HG02763 (cell line): ENCODE measurements around the gene ATP8A2.
"Not testable (repeated sequence)": the region's sequence is repeated elsewhere in the genome, so short reads cannot be mapped to it uniquely, and the experiment has no call there.

Source experiments
- ATAC-seq: cut with Tn5 transposase; IDR thresholded peaks from one replicate; pipeline ENCODE4 v1.9.1; 2021; ENCODE audit warnings: mild to moderate bottlenecking, moderate library complexity; ENCODE audit not compliant: unreplicated experiment

The ATP8A2 gene

DNA sequence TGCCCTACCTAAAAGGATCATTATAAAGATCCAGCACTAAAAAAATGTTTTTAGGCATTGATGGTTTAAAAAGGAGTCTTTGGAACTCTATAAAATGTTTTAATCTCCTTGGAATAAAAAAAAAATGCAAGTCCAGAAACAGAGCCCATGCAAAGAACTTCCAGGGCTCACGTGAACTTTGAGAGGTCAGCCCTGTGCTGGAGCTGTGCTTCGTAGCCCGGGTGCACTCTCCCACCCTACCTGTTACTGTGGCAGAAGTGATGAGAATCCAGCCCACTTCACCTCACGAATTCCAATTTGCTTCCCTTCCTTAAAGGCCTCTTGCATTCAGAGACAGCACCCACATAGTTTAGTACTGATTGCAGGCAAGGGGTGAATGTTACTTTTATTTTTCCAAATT lies 412.3 kb downstream of the ATP8A2 start:
- no peak for ATAC-seq

DNA sequence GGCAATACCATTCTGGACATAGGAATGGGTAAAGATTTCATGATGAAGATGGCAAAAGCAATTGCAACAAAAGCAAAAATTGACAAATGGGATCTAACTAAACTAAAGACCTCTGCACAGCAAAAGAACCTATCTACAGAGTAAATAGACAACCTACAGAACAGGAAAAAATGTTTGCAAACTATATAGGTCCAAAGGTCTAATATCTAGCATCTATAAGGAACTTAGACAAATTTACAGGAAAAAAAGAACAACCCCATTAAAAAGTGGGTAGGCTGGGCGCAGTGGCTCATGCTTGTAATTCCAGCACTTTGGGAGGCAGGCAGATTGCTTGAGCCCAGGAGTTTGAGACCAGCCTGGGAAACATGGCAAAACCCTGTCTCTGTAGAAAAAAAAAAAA lies 418.4 kb downstream of the ATP8A2 start:
- ATAC-seq = not testable (repeated sequence)

- ATAC-seq = no peak
Observed at GRCh38 chr13:25795277-25795676, 423.5 kb downstream of the ATP8A2 start.

GRCh38 chr13:25796474-25796873 lies 424.7 kb downstream of the ATP8A2 start:
- no peak for ATAC-seq

- ATAC-seq = no peak
Observed at GRCh38 chr13:25798998-25799397, 427.2 kb downstream of the ATP8A2 start.

- ATAC-seq = no peak
Observed at GRCh38 chr13:25800523-25800922, 428.7 kb downstream of the ATP8A2 start.

GRCh38 chr13:25802579-25802978 lies 430.8 kb downstream of the ATP8A2 start:
- no peak for ATAC-seq

- no peak for ATAC-seq
Observed at GRCh38 chr13:25803641-25804040, 431.9 kb downstream of the ATP8A2 start.

DNA sequence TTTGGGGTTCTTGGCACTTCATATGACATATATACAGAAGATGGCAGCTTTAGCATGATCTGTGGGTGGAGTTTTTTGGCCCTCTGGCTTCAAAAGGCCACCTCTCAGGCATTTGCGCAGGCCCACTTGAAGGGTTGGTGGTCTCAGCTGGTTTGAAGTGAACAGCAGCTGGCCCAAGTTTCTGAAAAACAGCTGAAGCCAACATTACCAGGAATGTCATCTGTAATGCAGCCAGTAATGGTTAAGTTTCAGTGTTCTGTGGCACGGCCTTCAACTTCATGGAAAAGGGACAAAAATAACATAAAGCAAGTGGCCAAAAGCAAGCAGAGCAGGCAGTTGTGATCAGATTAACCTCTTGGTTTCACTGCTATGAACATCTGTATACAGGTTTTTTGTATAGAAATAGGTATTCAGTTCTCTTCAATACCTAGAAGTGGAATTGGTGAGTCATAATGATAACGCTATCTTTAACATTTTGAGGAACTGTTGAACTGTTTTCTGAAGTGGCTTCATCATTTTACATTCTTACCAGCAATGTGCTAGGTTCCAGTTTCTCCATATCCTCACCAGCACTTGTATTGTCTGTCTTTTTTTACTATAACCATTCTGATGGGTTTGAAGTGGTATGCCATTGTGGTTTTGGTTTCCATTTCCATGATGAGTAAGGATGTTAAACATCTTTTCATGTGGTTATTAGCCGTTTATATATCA lies 434.6 kb downstream of the ATP8A2 start:
- ATAC-seq = no peak

DNA sequence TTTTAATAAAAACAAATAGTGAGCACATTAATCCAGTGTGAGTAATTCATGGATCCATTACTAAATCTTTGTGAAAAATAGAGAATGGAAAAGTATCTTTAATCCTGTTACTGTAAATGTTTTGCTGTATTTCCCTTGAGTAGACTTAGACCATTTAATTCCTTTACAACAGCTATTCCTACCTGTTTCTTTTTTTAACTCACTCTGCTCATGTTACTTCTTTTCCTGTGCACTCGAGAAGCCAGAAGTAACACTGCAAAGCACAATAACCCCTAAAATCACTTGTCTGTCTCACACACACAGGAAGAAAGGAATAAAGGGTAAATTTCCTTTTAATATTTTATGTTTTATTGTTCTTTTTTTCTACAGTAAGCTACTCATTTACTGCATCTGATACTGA lies 435.8 kb downstream of the ATP8A2 start:
- ATAC-seq = no peak

DNA sequence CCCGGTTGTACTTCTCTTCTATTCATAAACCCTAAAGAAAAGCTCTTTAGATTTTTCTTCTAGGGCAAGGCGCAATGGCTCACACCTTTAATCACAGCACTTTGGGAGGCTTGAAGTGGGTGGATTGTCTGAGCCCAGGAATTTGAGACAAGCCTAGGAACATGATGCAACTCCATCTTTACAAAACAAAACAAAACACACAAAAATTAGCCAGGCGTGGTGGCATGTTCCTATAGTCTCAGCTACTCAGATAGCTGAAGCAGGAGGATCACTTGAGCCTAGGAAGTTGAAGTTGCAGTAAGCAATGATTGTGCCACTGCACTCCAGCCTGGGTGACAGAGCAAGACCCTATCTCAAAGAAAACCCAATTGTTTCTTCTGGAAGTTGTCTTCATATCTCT lies 439.7 kb downstream of the ATP8A2 start:
- no peak for ATAC-seq

DNA sequence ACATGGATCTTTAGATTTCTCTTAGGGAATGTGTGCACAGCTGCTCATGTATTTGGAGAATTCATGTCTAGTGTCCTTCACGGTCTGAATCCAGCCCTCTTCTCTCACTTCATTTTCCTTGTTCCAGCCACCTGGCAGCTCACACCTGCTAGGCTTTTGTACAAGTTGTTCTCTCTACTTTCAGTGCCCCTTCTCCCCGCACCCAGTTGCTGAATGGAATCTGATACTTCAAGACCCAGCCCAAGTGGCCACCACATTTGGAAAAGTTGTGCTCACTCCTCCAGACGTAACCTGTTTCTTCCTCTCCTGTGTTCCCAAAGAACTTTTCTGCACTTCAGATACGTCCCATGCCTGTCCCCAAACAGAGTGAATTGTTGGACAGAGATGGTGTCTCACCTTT lies 444.5 kb downstream of the ATP8A2 start:
- ATAC-seq = no peak

GRCh38 chr13:25819856-25820530 lies 448.2 kb downstream of the ATP8A2 start:
- no peak for ATAC-seq

GRCh38 chr13:25821776-25822175 lies 450.0 kb downstream of the ATP8A2 start:
- no peak for ATAC-seq

DNA sequence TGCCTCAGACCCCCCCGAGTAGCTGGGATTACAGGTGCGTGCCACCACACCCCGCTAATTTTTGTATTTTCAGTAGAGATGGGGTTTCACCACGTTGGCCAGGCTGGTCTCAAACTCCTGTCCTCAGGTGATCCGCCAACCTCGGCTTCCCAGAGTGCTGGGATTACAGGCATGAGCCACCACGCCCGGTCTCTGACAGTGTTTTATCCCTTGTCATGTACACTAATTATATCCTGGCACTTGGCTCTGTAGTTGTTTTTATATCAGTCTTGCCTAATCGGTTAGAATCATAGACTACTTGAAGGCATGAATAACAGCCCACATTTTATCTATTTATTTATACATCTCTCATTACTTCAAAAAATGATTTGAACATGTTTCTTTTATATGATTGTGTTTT lies 455.4 kb downstream of the ATP8A2 start:
- not testable (repeated sequence) for ATAC-seq

- no peak for ATAC-seq
Observed at GRCh38 chr13:25827831-25828465, 456.2 kb downstream of the ATP8A2 start.

DNA sequence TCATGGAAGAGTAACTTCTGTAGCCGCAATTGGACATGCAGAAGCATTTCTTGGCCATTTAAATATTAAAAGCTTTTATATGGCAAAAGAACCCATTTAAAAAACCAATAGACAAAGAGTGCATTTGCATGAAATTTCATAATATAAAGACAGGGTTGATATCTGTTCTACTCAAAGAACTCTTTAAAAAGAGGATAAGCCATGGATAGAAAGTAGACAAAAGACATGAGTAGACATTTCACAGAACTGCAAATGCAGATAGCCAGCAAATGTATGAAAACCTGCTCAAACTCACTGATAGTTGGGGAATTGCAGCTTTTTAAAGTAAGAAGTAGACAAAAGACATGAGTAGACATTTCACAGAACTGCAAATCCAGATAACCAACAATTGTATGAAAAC lies 462.0 kb downstream of the ATP8A2 start:
- ATAC-seq = no peak

GRCh38 chr13:25836574-25837336 lies 465.0 kb downstream of the ATP8A2 start:
- ATAC-seq = no peak

DNA sequence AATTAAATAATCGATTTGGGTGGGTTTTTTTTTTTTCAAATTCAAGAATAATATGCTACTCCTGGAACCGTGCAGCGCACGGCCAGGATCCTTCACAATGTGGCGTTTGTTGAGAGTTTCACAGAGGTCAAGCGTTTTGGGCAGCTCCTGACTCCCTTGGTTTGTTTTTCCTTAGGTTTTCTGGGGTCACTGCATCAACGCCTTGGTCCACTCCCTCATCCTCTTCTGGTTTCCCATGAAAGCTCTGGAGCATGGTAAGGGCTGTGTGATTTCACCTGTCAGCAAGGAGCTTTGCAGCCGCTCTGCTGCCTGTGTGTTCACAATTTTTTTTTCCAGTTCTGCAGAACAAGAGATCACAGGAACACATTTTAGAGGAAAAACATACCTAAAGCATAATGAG lies 467.6 kb downstream of the ATP8A2 start:
- no peak for ATAC-seq

DNA sequence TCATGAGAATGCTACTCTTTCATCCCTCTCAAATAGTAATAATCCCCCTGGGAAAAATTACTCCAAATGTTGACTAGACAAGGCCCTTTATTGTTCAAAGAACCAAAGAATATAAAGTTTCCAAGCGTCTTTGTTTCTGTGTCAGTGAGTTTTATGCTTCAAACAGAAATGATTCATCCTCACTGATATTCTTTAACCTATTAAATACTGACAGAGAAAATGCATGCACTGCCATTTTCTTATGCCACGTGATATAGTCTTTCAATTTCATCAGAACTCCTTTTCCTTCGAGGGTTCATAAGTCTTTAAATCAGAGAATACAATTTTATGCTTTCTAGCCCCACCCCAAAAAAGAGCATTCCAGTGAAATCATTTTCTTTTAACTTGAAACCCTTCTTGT lies 468.5 kb downstream of the ATP8A2 start:
- no peak for ATAC-seq

DNA sequence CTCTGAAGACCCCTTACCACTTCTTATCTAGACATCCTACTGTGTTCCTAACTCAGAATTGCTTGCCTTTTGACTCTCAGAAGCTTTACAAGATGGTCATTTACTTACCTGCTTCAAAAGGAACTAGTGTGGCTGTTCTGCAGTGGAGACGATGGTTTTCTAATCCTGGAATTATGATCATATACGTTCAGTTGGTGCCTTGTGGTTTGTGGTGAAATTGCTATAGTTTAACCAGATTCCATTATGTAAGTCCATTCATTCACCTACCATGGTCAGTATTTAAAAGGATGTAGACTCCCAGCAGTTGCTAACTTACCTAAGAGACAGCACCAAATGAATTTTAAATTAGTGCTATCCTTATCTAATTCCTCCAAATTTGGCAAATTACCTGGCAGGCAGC lies 469.2 kb downstream of the ATP8A2 start:
- ATAC-seq = no peak
